Mucosa of stomach (tissue), 1 donor: ENCODE results near the gene MRPS25.

Source experiments
- H3K27me3 ChIP-seq: one replicate; pipeline ENCODE4 v1.7.0; 2013; ENCODE audit warnings: mild to moderate bottlenecking, low read length; ENCODE audit not compliant: control insufficient read depth, insufficient read depth
- H3K36me3 ChIP-seq: one replicate; pipeline ENCODE4 v1.7.0; 2013; ENCODE audit warnings: low read length; ENCODE audit not compliant: control insufficient read depth, insufficient read depth
- H3K4me1 ChIP-seq: one replicate; pipeline ENCODE4 v1.7.0; 2013; ENCODE audit warnings: mild to moderate bottlenecking, low read length; ENCODE audit not compliant: control insufficient read depth, insufficient read depth
- H3K4me3 ChIP-seq: one replicate; pipeline ENCODE4 v1.7.0; 2013; ENCODE audit warnings: low read length
- H3K9ac ChIP-seq: one replicate; pipeline ENCODE4 v1.7.0; 2013; ENCODE audit warnings: mild to moderate bottlenecking, low read length, moderate library complexity
- H3K9me3 ChIP-seq: one replicate; pipeline ENCODE4 v1.7.0; 2013; ENCODE audit warnings: mild to moderate bottlenecking, low read length, moderate library complexity; ENCODE audit not compliant: control insufficient read depth
- donor health status: Pancreatic carcinoma.

The MRPS25 gene

DNA sequence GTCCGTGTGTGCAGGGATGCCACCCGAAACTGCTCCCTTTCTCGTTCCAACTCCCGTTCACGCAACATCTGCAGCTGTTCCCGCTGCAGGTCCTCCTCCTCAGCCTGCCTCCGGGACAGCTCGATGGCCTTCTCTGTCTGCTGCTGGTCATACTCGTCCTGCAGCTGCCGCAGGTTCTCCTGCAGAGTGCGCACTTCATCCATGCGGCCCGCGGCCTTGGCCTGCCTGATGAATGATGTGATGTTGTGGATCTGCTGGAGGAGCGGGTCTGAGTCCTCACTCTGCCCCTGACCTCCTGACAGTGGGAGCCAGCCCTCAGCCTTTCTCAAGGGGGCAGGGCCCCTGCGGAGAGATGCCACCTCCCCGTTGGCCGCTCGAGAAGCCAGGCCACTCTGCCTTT lies 9.4 kb upstream of the MRPS25 start:
- Histone ChIP-seq H3K9ac (no peak overlapping the region), H3K4me1 (no peaks in the 10 kb centered on the region), H3K4me3 (no peak overlapping the region), H3K36me3 (peaks cover 5% of the 10 kb centered on the region), H3K9me3 (no peaks in the 10 kb centered on the region), H3K27me3 (no peaks in the 10 kb centered on the region)

GRCh38 chr3:15071699-15072098 lies 6.6 kb upstream of the MRPS25 start:
- no peaks in the 10 kb centered on the region for H3K4me1 ChIP-seq
- no peak overlapping the region for H3K4me3 ChIP-seq
- H3K9me3 ChIP-seq, result no peaks in the 10 kb centered on the region
- H3K36me3 ChIP-seq, result no peaks in the 10 kb centered on the region
- no peak overlapping the region for H3K9ac ChIP-seq
- H3K27me3 ChIP-seq, result no peaks in the 10 kb centered on the region

GRCh38 chr3:15069441-15069840 lies 4.3 kb upstream of the MRPS25 start:
- H3K9ac ChIP-seq, result no peak overlapping the region
- H3K27me3 ChIP-seq, result no peaks in the 10 kb centered on the region
- no peaks in the 10 kb centered on the region for H3K36me3 ChIP-seq
- no peaks in the 10 kb centered on the region for H3K9me3 ChIP-seq
- H3K4me1 ChIP-seq, result no peaks in the 10 kb centered on the region
- H3K4me3 ChIP-seq, result no peak overlapping the region

DNA sequence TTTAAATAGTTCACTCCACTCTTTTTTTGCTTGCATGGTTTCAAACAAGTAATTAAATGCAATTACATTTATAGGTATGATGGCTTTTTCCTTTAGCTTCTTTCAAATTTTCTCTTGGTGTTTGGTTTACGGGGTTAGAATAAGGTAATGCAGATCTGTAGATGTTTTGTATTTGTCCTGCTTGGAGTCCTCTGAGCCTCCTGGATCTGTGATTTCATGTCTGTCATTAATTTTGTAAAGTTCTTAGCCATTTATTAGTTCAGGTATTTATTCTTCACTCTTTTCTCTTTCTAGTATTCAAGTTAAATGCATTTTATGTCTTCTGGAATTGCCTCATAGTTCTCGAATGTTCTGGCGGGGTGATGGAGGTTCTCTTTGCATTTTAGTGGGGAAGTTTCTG lies 1.4 kb upstream of the MRPS25 start:
- Histone ChIP-seq H3K4me1 (peaks cover 15% of the 10 kb centered on the region), H3K4me3 (no peak overlapping the region), H3K27me3 (no peaks in the 10 kb centered on the region), H3K36me3 (no peaks in the 10 kb centered on the region), H3K9me3 (no peaks in the 10 kb centered on the region), H3K9ac (no peak overlapping the region)

GRCh38 chr3:15065550-15066007 lies 464 bp upstream of the MRPS25 start:
- no peaks in the 10 kb centered on the region for H3K36me3 ChIP-seq
- no peaks in the 10 kb centered on the region for H3K9me3 ChIP-seq
- H3K9ac ChIP-seq, result peak overlapping the region; percentile 89
- H3K4me1 ChIP-seq, result peaks cover 15% of the 10 kb centered on the region
- H3K27me3 ChIP-seq, result no peaks in the 10 kb centered on the region
- peak overlapping the region; percentile 80 for H3K4me3 ChIP-seq

DNA sequence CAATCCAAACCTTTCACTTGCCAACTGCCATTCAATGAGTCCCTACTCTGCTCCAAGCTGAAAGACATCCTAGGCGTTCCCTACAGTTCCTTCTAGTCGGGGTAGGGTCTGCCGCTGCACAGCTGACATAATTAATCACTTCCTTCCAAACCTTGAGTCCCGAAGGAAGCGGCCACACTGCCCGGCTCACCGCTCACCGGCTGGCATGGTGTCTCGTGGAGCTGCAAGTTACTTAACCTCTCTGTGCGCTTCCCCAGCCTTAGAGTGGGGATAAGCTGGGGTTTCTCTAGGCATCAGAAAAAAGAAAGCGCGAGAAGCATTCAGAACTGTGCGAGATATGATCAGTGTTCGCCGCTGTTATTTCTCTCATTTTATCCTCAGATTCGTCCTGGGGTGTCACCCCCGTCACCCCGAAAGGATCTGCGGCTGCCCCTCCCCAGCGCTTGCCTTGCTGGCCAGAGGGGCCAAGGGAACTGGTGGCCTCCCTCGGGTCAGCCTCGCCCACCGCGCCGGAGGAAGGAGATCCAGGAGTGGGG lies 748 bp downstream of the MRPS25 start:
- Histone ChIP-seq H3K27me3 (no peaks in the 10 kb centered on the region), H3K4me3 (peak overlapping the region; percentile 80), H3K9me3 (no peaks in the 10 kb centered on the region), H3K36me3 (no peaks in the 10 kb centered on the region), H3K4me1 (peaks cover 15% of the 10 kb centered on the region), H3K9ac (peak overlapping the region; percentile 89)

GRCh38 chr3:15063656-15064286 lies 1.3 kb downstream of the MRPS25 start:
- Histone ChIP-seq H3K9ac (peak overlapping the region; percentile 89), H3K27me3 (no peaks in the 10 kb centered on the region)

GRCh38 chr3:15063238-15063637 lies 1.9 kb downstream of the MRPS25 start:
- Histone ChIP-seq H3K36me3 (no peaks in the 10 kb centered on the region), H3K27me3 (no peaks in the 10 kb centered on the region), H3K9me3 (no peaks in the 10 kb centered on the region), H3K9ac (no peak overlapping the region), H3K4me3 (no peak overlapping the region), H3K4me1 (peaks cover 15% of the 10 kb centered on the region)

More at GRCh38 chr3:15063656-15064286, 1.3 kb downstream of the MRPS25 start:
- Histone ChIP-seq H3K36me3 (no peaks in the 10 kb centered on the region), H3K4me1 (peaks cover 15% of the 10 kb centered on the region), H3K4me3 (peak overlapping the region; percentile 80), H3K9me3 (no peaks in the 10 kb centered on the region)

DNA sequence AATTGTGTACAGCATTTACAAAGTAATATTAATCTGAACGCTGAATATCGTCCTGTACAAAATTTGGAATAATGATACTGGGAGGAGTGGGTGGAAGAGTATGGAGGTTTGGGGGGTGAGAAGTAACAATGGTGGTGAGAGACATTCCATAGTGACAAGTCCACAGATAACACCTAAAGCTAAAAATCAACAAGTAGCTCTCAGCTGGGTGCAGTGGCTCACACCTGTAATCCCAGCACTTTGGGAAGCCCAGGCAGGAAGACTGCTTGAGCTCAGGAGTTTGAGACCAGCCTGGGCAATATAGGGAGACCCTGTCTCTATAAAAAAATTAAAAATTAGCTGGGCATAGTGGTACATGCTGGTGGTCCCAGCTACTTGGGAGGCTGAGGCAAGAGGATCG lies 5.1 kb downstream of the MRPS25 start:
- no peaks in the 10 kb centered on the region for H3K36me3 ChIP-seq
- no peak overlapping the region for H3K9ac ChIP-seq
- peaks cover 15% of the 10 kb centered on the region for H3K4me1 ChIP-seq
- H3K9me3 ChIP-seq, result no peaks in the 10 kb centered on the region
- H3K27me3 ChIP-seq, result no peaks in the 10 kb centered on the region
- no peak overlapping the region for H3K4me3 ChIP-seq

- Histone ChIP-seq H3K27me3 (no peaks in the 10 kb centered on the region), H3K36me3 (peaks cover 7% of the 10 kb centered on the region), H3K4me3 (no peak overlapping the region), H3K9me3 (no peaks in the 10 kb centered on the region), H3K9ac (no peak overlapping the region), H3K4me1 (peaks cover 3% of the 10 kb centered on the region)
Measured at GRCh38 chr3:15056676-15057404, 8.3 kb downstream of the MRPS25 start.

DNA sequence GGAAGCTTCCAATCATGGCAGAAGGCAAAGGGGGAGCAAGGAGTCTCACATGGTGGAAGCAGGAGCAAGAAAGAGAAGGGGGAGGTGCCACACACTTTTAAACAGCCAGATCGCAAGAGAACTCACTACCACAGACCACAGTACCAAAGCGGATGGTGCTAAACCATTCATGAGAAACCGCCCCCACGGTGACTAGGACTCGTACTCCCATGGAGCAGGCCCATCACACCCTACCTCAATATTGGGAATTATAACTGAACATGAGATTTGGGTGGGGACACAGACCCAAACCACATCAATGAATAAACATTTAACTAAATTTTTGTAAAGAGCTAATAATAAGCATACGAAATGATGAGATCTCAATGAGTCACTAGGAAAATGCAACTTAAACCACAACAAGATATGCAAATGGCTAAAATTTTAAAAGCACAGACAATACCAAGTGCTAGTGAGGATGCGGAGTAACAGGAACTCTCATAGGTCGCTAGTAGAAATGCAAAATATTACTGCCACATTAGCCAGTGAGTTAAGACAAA lies 10.0 kb downstream of the MRPS25 start:
- Histone ChIP-seq H3K27me3 (no peaks in the 10 kb centered on the region), H3K4me3 (no peak overlapping the region), H3K4me1 (peaks cover 6% of the 10 kb centered on the region), H3K36me3 (peaks cover 10% of the 10 kb centered on the region), H3K9ac (no peak overlapping the region), H3K9me3 (no peaks in the 10 kb centered on the region)

- H3K27me3 ChIP-seq, result no peaks in the 10 kb centered on the region
- H3K36me3 ChIP-seq, result peaks cover 15% of the 10 kb centered on the region
- no peaks in the 10 kb centered on the region for H3K9me3 ChIP-seq
- no peak overlapping the region for H3K4me3 ChIP-seq
- H3K4me1 ChIP-seq, result peaks cover 6% of the 10 kb centered on the region
- H3K9ac ChIP-seq, result no peak overlapping the region
Measured at GRCh38 chr3:15053541-15053940, 11.6 kb downstream of the MRPS25 start.
